HEK293 (cell line): ENCODE data around the gene AGO1.
A peak's percentile ranks its signal among the peaks of the same experiment; 100 is the strongest.

ENCODE experiments used
- BCL11B ChIP-seq: fragments of 450-650 bp; formaldehyde crosslinking; IDR thresholded peaks from 2 replicates; pipeline ENCODE4 v1.5.1; 2016; ENCODE audit warnings: low read depth, missing biosample characterization, missing genetic modification characterization
- EGR2 ChIP-seq: fragments of 450-650 bp; formaldehyde crosslinking; IDR thresholded peaks from 2 replicates; pipeline ENCODE4 v1.5.1; 2016; ENCODE audit warnings: low read depth, missing biosample characterization, missing genetic modification characterization
- KLF8 ChIP-seq: fragments of 450-650 bp; formaldehyde crosslinking; IDR thresholded peaks from 2 replicates; pipeline ENCODE4 v1.5.1; 2016; ENCODE audit warnings: missing biosample characterization, missing genetic modification characterization
- OSR2 ChIP-seq: fragments of 450-650 bp; formaldehyde crosslinking; IDR thresholded peaks from 2 replicates; pipeline ENCODE4 v1.5.1; 2016; ENCODE audit warnings: missing biosample characterization, missing genetic modification characterization
- RBAK ChIP-seq: fragments of 450-650 bp; formaldehyde crosslinking; IDR thresholded peaks from 2 replicates; pipeline ENCODE4 v1.5.1; 2016; ENCODE audit warnings: missing biosample characterization, missing genetic modification characterization
- REST ChIP-seq: fragments of 450-650 bp; formaldehyde crosslinking; IDR thresholded peaks from 2 replicates; pipeline ENCODE4 v1.5.1; 2016; ENCODE audit warnings: missing biosample characterization, missing genetic modification characterization
- YY2 ChIP-seq: fragments of 450-650 bp; formaldehyde crosslinking; IDR thresholded peaks from 2 replicates; pipeline ENCODE4 v1.5.1; 2016; ENCODE audit warnings: missing biosample characterization, missing genetic modification characterization
- ZFP41 ChIP-seq: fragments of 450-650 bp; formaldehyde crosslinking; IDR thresholded peaks from 2 replicates; pipeline ENCODE4 v1.5.1; 2016; ENCODE audit warnings: missing biosample characterization, missing genetic modification characterization, borderline replicate concordance
- ZNF114 ChIP-seq: fragments of 450-650 bp; formaldehyde crosslinking; IDR thresholded peaks from 2 replicates; pipeline ENCODE4 v1.5.0; 2017; ENCODE audit warnings: missing biosample characterization, missing genetic modification characterization
- ZNF239 ChIP-seq: fragments of 450-650 bp; formaldehyde crosslinking; IDR thresholded peaks from 2 replicates; pipeline ENCODE4 v1.5.1; 2016; ENCODE audit warnings: missing biosample characterization, missing genetic modification characterization
- ZNF248 ChIP-seq: fragments of 450-650 bp; formaldehyde crosslinking; IDR thresholded peaks from 2 replicates; pipeline ENCODE4 v1.5.1; 2017; ENCODE audit warnings: missing biosample characterization, missing genetic modification characterization
- ZNF26 ChIP-seq: fragments of 450-650 bp; formaldehyde crosslinking; IDR thresholded peaks from 2 replicates; pipeline ENCODE4 v1.5.1; 2016; ENCODE audit warnings: missing biosample characterization, missing genetic modification characterization
- ZNF366 ChIP-seq: fragments of 450-650 bp; formaldehyde crosslinking; conservative IDR thresholded peaks from 2 replicates; pipeline ENCODE4 v1.5.1; 2016; ENCODE audit warnings: missing biosample characterization, missing genetic modification characterization
- ZNF391 ChIP-seq: fragments of 450-650 bp; formaldehyde crosslinking; IDR thresholded peaks from 2 replicates; pipeline ENCODE4 v1.5.1; 2016; ENCODE audit warnings: low read depth, missing biosample characterization, missing genetic modification characterization, borderline replicate concordance
- ZNF433 ChIP-seq: fragments of 450-650 bp; formaldehyde crosslinking; IDR thresholded peaks from 2 replicates; pipeline ENCODE4 v1.5.1; 2016; ENCODE audit warnings: missing biosample characterization, missing genetic modification characterization, low read depth
- ZNF501 ChIP-seq: fragments of 450-650 bp; formaldehyde crosslinking; IDR thresholded peaks from 2 replicates; pipeline ENCODE4 v1.5.1; 2016; ENCODE audit warnings: missing biosample characterization, missing genetic modification characterization
- ZNF529 ChIP-seq: fragments of 450-650 bp; formaldehyde crosslinking; IDR thresholded peaks from 2 replicates; pipeline ENCODE4 v1.5.1; 2017; ENCODE audit warnings: missing genetic modification characterization, missing biosample characterization; ENCODE audit not compliant: insufficient replicate concordance
- ZNF561 ChIP-seq: fragments of 450-650 bp; IDR thresholded peaks from 2 replicates; pipeline ENCODE4 v1.5.1; 2018; ENCODE audit warnings: missing biosample characterization, missing genetic modification characterization, borderline replicate concordance
- ZNF596 ChIP-seq: fragments of 450-650 bp; IDR thresholded peaks from 2 replicates; pipeline ENCODE4 v1.5.0; 2018; ENCODE audit warnings: missing biosample characterization, mild to moderate bottlenecking, missing genetic modification characterization, moderate library complexity
- ZNF610 ChIP-seq: fragments of 450-650 bp; formaldehyde crosslinking; IDR thresholded peaks from 2 replicates; pipeline ENCODE4 v1.5.1; 2016; ENCODE audit warnings: missing biosample characterization, missing genetic modification characterization, borderline replicate concordance
- ZNF623 ChIP-seq: fragments of 450-650 bp; formaldehyde crosslinking; IDR thresholded peaks from 2 replicates; pipeline ENCODE4 v1.5.1; 2016; ENCODE audit warnings: missing biosample characterization, missing genetic modification characterization
- ZNF701 ChIP-seq: fragments of 450-650 bp; formaldehyde crosslinking; IDR thresholded peaks from 2 replicates; pipeline ENCODE4 v1.5.1; 2016; ENCODE audit warnings: missing biosample characterization, missing genetic modification characterization
- ZNF768 ChIP-seq: fragments of 450-650 bp; formaldehyde crosslinking; IDR thresholded peaks from 2 replicates; pipeline ENCODE4 v1.5.1; 2018; ENCODE audit warnings: missing biosample characterization, mild to moderate bottlenecking, missing genetic modification characterization
- ZNF791 ChIP-seq: fragments of 450-650 bp; formaldehyde crosslinking; IDR thresholded peaks from 2 replicates; pipeline ENCODE4 v1.5.1; 2016; ENCODE audit warnings: missing biosample characterization, missing genetic modification characterization
- ZNF837 ChIP-seq: fragments of 450-650 bp; formaldehyde crosslinking; IDR thresholded peaks from 2 replicates; pipeline ENCODE4 v1.5.1; 2016; ENCODE audit warnings: missing biosample characterization, missing genetic modification characterization
- ZSCAN16 ChIP-seq: fragments of 450-650 bp; formaldehyde crosslinking; IDR thresholded peaks from 2 replicates; pipeline ENCODE4 v1.5.1; 2016; ENCODE audit warnings: missing biosample characterization, missing genetic modification characterization
- TF ChIP-seq, protein P1 (sequence below): fragments of 450-650 bp; formaldehyde crosslinking; IDR thresholded peaks from 2 replicates; pipeline ENCODE4 v1.5.1; 2016; ENCODE audit warnings: missing biosample characterization, missing genetic modification characterization
- TF ChIP-seq, protein P2 (sequence below): sonication (generic); formaldehyde crosslinking; IDR thresholded peaks from 2 replicates; pipeline ENCODE4 v1.8.1; 2022; ENCODE audit warnings: mild to moderate bottlenecking, moderate library complexity, missing genetic modification reagents
- TF ChIP-seq, protein P3 (sequence below): fragments of 450-650 bp; formaldehyde crosslinking; conservative IDR thresholded peaks from 2 replicates; pipeline ENCODE4 v1.5.1; 2016; ENCODE audit warnings: low read depth, missing biosample characterization, missing genetic modification characterization

Gene AGO1

GRCh38 chr1:35930593-35931445 is 47.8 kb downstream of the AGO1 start, which contains the start of gene AGO3 (continued):
- TF ChIP-seq ZFP41 (tag by site-specific recombination), result no peak
- peak; percentile 78 for TF ChIP-seq EGR2 (tag by site-specific recombination)
- TF ChIP-seq, protein P1, sequence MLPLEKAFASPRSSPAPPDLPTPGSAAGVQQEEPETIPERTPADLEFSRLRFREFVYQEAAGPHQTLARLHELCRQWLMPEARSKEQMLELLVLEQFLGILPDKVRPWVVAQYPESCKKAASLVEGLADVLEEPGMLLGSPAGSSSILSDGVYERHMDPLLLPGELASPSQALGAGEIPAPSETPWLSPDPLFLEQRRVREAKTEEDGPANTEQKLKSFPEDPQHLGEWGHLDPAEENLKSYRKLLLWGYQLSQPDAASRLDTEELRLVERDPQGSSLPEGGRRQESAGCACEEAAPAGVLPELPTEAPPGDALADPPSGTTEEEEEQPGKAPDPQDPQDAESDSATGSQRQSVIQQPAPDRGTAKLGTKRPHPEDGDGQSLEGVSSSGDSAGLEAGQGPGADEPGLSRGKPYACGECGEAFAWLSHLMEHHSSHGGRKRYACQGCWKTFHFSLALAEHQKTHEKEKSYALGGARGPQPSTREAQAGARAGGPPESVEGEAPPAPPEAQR (tag by site-specific recombination), result no peak
- no peak for TF ChIP-seq ZNF239 (tag by site-specific recombination)
- no peak for TF ChIP-seq REST
- TF ChIP-seq ZNF114 (tag by site-specific recombination), result no peak
- TF ChIP-seq ZNF623 (tag by site-specific recombination), result no peak
- TF ChIP-seq BCL11B (tag by site-specific recombination), result 0 out of 2 replicates have a peak, but pooled peaks have one; percentile 32
- peak; percentile 93; the same call in 1 of the 2 replicates for TF ChIP-seq ZNF561 (tag by site-specific recombination)
- TF ChIP-seq ZSCAN16, result no peak
- TF ChIP-seq, protein P2, sequence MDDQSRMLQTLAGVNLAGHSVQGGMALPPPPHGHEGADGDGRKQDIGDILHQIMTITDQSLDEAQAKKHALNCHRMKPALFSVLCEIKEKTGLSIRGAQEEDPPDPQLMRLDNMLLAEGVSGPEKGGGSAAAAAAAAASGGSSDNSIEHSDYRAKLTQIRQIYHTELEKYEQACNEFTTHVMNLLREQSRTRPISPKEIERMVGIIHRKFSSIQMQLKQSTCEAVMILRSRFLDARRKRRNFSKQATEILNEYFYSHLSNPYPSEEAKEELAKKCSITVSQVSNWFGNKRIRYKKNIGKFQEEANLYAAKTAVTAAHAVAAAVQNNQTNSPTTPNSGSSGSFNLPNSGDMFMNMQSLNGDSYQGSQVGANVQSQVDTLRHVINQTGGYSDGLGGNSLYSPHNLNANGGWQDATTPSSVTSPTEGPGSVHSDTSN, result no peak; the same call in 1 of the 2 replicates
- TF ChIP-seq ZNF433, result no peak
- no peak for TF ChIP-seq ZNF791 (tag by site-specific recombination)
- TF ChIP-seq ZNF366 (tag by site-specific recombination), result no peak
- TF ChIP-seq, protein P3, sequence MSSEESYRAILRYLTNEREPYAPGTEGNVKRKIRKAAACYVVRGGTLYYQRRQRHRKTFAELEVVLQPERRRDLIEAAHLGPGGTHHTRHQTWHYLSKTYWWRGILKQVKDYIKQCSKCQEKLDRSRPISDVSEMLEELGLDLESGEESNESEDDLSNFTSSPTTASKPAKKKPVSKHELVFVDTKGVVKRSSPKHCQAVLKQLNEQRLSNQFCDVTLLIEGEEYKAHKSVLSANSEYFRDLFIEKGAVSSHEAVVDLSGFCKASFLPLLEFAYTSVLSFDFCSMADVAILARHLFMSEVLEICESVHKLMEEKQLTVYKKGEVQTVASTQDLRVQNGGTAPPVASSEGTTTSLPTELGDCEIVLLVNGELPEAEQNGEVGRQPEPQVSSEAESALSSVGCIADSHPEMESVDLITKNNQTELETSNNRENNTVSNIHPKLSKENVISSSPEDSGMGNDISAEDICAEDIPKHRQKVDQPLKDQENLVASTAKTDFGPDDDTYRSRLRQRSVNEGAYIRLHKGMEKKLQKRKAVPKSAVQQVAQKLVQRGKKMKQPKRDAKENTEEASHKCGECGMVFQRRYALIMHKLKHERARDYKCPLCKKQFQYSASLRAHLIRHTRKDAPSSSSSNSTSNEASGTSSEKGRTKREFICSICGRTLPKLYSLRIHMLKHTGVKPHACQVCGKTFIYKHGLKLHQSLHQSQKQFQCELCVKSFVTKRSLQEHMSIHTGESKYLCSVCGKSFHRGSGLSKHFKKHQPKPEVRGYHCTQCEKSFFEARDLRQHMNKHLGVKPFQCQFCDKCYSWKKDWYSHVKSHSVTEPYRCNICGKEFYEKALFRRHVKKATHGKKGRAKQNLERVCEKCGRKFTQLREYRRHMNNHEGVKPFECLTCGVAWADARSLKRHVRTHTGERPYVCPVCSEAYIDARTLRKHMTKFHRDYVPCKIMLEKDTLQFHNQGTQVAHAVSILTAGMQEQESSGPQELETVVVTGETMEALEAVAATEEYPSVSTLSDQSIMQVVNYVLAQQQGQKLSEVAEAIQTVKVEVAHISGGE (tag by site-specific recombination), result peak; percentile 99
- TF ChIP-seq ZNF768, result no peak
- TF ChIP-seq ZNF837 (tag by site-specific recombination), result no peak
- no peak; the same call in 1 of the 2 replicates for TF ChIP-seq ZNF596 (tag by site-specific recombination)
- no peak for TF ChIP-seq ZNF26 (tag by site-specific recombination)
- TF ChIP-seq KLF8 (tag by site-specific recombination), result peak; percentile 89
- TF ChIP-seq RBAK, result no peak
- TF ChIP-seq ZNF501 (tag by site-specific recombination), result no peak; the same call in 1 of the 2 replicates
- no peak for TF ChIP-seq ZNF701 (tag by site-specific recombination)
- no peak for TF ChIP-seq ZNF248 (tag by site-specific recombination)
- TF ChIP-seq ZNF391 (tag by site-specific recombination), result peak; percentile 37; the same call in 1 of the 2 replicates
- no peak for TF ChIP-seq ZNF529
- TF ChIP-seq OSR2 (tag by site-specific recombination), result no peak
- 0 out of 2 replicates have a peak, but pooled peaks have one; percentile 14 for TF ChIP-seq YY2 (tag by site-specific recombination)
- TF ChIP-seq ZNF610, result peak; percentile 95
